Keratinocyte (primary cell): ENCODE results near the gene AGPAT3.
A peak's percentile ranks its signal among the peaks of the same experiment; 100 is the strongest.

Source experiments
- CTCF ChIP-seq, 3 experiments: IDR thresholded peaks in 1 of 3; conservative IDR thresholded peaks in 1 of 3; optimal IDR thresholded peaks in 1 of 3; 2 replicates in 2 of 3; 3 replicates in 1 of 3; pipeline versions ENCODE3 to v1.5.1; 2011; ENCODE audit warnings: low read length in 3 of 3, mild to moderate bottlenecking in 3 of 3, moderate library complexity in 2 of 3, control low read depth in 1 of 3, inconsistent platforms in 1 of 3; ENCODE audit not compliant: insufficient read depth in 2 of 3; ENCODE audit errors: extremely low read depth in 1 of 3
- EZH2 ChIP-seq: IDR thresholded peaks from one replicate; pipeline ENCODE4 v1.6.1; 2012; ENCODE audit warnings: inconsistent platforms, mild to moderate bottlenecking, low read length, moderate library complexity

- TF ChIP-seq CTCF (optimal IDR thresholded peaks at IDR 0.05 in 1 of 3, IDR thresholded peaks at IDR 0.05 in 1 of 3, conservative IDR thresholded peaks at IDR 0.05 in 1 of 3; ENCODE audit: extremely low read depth in 1 of 3, insufficient read depth in 2 of 3, low read length in 3 of 3) = peak; percentile 15 to 26 (median 22)
- TF ChIP-seq EZH2 = no peak
Observed at GRCh38 chr21:43917515-43918384, 52.7 kb downstream of the AGPAT3 start.
